Smooth muscle cell of the brain vasculature (primary cell): ENCODE data around the gene GRB10.
A peak's percentile ranks its signal among the peaks of the same experiment; 100 is the strongest.

ENCODE experiments used
- DNase-seq: peaks from one replicate; pipeline ENCODE4 v3.0.0-alpha.2; 2012; ENCODE audit warnings: low read depth, low spot score

GRB10 gene

GRCh38 chr7:50782375-50783208 lies at the start of gene GRB10:
GRB10 (minus strand) TSS chr7:50782896; CDS start chr7:50732322, 50,574 bp downstream.
- no peak for DNase-seq

GRCh38 chr7:50828801-50829200 lies 46.1 kb upstream of the GRB10 start:
- DNase-seq = no peak

DNA sequence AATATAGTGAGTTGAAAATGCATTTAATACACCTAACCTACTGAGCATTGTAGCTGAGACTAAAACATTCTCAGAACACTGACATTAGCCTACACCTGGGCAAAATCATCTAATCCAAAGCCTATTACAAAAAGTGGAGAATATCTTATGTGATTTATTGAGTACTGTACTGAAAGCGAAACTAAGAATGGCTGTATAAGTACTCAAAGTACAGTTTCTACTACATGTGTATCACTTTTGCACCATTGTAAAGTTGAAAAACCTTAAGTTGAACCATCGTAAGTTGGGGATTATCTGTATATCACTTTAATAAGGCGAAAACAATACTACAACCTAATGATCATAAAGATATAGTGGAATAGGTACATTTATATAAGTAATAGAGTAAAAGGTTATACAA lies 45.4 kb upstream of the GRB10 start:
- DNase-seq = no peak

DNA sequence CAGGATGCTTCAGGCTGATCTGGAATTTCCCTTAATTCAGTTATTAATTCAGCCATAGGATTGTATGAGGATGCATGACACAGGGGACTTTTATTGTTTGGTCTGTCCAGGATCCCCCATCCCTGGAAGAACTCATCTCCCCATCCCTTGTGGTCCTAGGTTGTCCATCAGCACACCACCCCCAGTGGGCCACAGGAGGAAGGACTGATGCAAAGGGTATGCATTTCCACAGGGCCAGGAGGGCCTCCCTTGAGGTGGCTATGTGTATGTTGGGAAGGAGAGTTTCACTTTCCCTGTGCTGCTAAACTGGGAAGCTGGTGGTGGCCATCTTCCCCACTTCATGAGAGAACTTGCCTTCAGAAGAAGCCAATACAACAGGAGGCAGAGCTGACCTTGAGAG lies 44.6 kb upstream of the GRB10 start:
- no peak for DNase-seq

DNA sequence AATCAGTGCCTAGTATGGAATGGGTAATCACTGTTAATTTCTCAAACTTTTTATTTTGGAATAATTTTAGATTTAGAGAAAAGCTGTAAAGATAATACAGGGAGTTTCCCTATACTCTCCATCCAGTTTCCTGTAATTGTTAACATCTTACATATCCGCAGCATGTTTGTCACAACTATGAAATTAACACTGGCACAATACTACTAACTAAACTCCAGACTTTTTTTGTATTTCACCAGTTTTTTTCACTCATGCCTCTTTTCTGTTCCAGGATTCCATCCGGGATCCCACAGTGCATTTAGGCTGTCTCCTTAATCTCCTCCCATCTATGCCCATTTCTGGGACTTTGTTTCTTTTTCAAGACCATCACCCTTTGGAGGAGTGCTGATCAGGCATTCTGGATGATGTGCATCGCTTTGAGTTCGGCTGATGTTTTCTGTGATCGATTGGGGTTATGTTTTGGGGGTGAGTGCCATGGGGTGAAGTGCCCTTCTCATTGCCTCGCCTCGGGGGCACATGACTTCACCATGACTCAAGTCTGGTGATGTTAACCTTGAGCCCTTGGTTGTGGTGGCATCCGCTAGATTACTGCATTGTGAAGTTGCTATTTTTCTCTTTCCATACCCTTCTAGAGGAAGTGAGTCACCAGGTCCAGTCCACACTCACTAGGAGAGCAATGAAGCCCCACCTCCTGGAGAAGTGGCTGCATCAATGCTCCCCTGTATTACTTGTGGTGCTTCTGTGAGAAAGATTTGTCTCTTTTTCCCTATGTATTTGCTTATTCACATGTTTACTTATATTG lies 43.9 kb upstream of the GRB10 start:
- DNase-seq = peak; percentile 62

DNA sequence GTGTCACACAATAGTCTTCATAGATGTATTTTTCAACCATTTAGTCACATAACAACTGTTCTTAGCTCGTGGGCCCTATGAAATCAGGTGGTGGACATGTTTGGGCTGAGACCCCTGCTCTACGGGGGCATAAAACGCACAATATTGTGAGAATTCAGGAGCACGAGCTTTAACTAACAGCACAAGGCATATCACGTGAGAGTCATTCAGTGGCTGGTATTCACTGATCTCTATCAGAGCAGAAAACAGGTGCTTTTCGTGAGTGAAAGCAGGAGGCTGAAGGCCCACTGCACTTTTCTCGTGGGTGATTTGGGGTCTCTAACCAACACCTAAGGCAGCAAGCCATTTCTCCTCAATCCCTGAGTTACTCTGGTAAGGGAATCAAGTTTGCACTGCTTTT lies 42.8 kb upstream of the GRB10 start:
- no peak for DNase-seq

DNA sequence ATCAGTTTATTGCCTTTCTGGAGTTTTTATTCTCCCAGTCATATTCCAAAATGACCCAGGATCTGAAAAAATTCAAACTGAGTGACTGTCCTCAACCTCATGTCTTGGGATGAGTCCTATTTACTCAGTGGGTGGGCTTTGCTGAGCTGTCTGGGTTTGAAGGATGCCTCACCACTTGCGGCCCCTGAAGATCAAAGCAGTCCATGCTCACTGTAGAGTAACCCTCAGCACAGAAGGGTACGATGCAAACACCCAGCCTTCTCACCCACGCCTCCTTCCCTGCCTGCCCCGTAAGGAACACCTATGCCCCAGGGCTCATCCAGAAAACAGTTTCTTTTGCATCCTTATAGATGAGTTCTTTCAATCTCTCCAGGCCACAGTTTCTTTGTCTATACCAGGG lies 42.2 kb upstream of the GRB10 start:
- DNase-seq = no peak

DNA sequence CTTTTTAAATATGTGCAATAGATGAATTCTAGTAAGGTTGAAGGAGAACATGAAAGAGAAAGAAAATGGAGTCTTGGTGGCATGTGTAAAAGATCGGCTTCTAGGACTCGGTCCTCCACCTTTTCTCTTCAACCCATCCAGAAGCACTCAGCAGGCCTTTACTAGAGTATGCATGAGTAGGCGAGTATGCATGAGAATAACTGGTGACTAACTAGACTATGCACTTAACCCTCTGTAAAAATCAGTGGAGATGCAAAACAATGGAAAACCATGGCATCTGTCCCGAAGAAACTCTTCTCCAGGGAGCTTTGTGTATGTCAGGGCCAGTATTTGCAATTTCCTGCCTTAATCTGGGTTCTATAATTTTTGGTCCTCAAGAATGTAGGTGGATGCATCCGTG lies 40.0 kb upstream of the GRB10 start:
- no peak for DNase-seq

DNA sequence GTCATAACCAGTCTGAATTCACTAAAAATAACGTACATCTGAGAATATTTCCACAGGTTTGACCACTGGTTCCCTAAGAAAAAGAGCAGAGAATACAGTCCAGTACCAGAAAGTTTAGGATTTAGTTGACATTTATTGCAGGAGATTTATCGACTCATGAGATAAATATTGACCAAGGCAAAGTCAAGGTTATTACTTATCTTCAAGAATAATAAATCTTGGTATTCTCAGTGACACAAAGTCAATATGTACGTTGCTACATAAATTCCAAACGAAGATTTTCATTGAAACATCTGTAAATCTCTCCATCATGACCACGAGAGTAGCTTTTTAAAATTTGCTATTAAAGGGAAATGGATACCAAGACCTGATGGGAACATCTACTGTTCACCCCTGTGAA lies 39.4 kb upstream of the GRB10 start:
- DNase-seq = no peak

GRCh38 chr7:50821457-50822008 lies 38.8 kb upstream of the GRB10 start:
- no peak for DNase-seq

DNA sequence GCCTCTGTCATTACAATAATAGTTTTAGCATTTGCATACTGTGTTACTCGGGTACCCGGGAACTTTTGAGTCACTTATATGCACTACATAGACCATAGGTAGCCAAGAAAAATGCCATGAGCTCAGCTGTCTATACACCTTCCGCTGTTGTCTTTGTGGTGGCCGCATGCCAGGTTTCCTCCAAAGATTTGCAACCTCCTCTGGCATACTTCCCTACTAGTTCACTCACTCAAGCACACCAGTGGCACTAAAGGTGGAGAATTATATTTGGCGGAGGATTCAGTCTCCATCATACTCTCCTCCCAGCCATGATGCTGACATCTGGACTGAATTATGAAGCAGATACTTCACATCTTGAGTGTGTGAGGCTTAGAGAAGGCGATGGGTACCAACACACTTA lies 35.6 kb upstream of the GRB10 start:
- no peak for DNase-seq

GRCh38 chr7:50817561-50817960 lies 34.9 kb upstream of the GRB10 start:
- no peak for DNase-seq

- no peak for DNase-seq
Measured at GRCh38 chr7:50815138-50815537, 32.4 kb upstream of the GRB10 start.

DNA sequence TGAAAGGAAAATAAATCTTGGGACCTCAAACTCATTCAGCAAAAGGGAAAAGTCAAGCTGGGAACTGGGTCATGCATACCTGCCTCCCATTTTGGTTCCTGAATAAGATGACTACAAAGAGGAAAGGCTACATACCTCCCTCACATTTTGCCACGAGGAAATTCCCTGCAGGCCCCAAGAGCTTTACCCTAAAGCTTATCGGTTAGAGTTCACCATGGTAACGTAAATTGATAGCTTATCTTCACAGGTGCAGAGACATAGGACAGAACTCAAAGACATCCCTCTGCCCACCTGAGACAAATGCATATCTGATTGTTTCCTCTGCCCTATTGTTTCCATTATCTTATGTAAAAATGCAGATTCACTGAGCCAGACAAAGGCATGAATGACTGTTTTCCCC lies 31.5 kb upstream of the GRB10 start:
- no peak for DNase-seq

- no peak for DNase-seq
Measured at GRCh38 chr7:50812841-50813475, 30.3 kb upstream of the GRB10 start.

DNA sequence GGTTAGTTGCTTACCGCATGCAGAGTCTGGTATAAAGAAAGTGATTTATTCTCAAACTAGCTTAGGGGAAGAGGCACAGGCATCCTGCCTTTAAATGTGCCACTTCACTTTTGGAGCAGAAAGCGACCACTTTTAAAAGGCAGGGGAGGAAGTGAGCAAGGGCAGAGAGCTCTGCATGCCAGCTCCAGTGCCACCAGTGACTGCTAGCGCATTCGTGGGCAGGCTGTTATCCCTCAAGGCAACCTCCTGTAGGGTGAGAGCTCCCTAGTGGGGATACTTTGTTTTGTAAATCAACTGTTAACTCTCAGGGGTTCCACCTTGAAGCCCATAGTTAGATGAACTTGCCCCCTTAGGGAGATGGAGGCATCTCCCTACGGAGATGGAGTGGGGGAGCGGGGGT lies 29.4 kb upstream of the GRB10 start:
- no peak for DNase-seq

- no peak for DNase-seq
Measured at GRCh38 chr7:50808282-50808888, 25.7 kb upstream of the GRB10 start.

DNA sequence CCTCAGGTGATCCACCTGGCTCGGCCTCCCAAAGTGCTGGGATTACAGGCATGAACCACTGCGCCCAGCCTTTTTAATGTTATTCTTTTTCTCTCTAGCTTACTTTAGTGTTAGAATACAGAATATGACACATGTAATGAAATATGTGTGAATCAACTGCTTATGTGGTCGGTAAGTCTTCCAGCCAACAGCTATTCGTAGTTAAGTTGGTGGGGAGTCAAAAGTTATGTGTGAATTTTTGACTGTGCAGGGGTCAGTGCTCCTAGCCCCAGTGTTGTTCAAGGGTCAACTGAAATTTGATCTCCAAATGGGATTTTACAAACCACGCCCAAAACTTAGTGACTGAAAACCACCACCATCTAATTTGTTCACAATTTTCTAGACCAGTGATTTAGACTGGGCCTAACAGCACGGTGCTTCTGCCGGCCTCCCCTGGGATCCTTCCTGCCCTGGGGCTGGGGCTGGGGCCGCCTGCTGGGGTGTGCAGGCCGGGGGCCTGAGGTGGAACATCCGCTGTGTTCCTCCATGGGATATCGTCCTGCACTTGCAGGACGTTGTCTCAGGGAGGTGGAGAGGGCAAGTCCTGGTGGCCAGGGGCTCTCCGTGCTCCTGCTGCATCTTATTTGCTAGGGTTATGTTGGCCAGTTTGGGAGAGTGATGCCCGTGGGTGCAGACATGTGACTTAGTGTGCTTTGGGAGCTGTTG lies 24.5 kb upstream of the GRB10 start:
- DNase-seq = no peak

GRCh38 chr7:50806143-50806542 lies 23.4 kb upstream of the GRB10 start:
- DNase-seq = no peak

GRCh38 chr7:50805447-50806125 lies 22.9 kb upstream of the GRB10 start:
- no peak for DNase-seq
